Hematopoietic multipotent progenitor cell treated with erythropoietin and hydrocortisone succinate and interleukin-3 and kit ligand, for 4 days (in vitro differentiated cells): ENCODE data around the gene KRTAP5-9.
"Not testable (repeated sequence)": the region's sequence is repeated elsewhere in the genome, so short reads cannot be mapped to it uniquely, and the experiment has no call there.

Experiments used
- DNase-seq: peaks from one replicate; pipeline ENCODE4 v3.0.0-alpha.2; 2015

Gene KRTAP5-9

DNA sequence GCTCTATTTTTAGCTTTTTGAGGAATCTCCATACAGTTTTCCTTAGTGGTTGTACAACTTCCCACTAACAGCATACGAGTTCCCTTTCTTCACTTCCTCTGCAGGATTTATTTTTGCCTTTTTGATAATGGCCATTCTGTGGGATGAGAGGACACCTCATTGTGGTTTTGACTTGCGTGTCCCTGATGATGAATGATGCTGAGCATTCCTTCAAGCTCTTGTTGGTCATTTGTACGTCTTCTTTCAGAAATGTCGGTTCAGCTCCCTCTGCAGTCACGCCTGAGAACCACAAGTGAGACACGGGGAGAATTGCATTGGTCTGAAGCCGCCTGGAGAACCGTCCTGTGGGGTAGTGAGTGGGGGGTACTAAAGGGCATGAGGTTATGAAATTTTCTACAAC is 15.2 kb downstream of the KRTAP5-9 start:
- peak; percentile 79 for DNase-seq

DNA sequence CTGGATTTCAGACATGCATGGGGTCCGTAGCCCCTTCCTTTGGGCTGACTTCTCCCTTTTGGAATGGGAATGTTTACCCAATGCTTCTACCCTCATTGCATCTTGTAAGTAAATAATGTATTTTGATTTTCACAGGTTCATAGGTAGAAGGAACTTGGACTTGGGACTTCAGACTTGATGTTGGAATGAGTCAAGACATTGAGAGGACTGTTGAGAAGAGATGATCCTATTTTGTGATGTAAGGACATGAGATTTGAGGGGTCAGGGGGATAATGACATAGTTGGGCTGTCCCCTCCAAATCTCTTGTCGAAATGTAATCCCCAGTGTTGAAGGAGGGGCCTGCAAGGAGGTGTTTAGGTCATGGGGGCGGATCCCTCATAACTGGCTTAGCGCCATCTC is 16.2 kb downstream of the KRTAP5-9 start:
- DNase-seq = no peak

DNA sequence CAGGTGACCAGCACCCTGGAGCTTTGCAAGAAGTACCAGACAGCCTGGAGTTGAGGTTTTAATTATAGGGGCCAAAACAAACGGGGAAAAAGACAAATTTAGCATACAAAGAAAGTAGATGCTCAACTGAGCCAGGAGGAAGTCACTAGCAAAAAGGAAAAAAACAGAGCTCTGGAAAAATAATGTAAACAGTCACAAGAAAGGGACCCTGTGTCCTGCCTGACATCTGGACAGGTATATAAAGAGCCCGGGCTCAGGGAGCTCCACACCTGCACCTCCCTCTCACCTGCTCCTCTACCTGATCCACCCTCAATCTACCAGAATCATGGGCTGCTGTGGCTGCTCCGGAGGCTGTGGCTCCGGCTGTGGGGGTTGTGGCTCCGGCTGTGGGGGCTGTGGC is 17.0 kb downstream of the KRTAP5-9 start, which contains the start of gene KRTAP5-10:
KRTAP5-10 (plus strand) TSS at position 301 of the 400 bp plus-strand sequence; CDS start at position 326, 25 bp downstream.
- DNase-seq = no peak

DNA sequence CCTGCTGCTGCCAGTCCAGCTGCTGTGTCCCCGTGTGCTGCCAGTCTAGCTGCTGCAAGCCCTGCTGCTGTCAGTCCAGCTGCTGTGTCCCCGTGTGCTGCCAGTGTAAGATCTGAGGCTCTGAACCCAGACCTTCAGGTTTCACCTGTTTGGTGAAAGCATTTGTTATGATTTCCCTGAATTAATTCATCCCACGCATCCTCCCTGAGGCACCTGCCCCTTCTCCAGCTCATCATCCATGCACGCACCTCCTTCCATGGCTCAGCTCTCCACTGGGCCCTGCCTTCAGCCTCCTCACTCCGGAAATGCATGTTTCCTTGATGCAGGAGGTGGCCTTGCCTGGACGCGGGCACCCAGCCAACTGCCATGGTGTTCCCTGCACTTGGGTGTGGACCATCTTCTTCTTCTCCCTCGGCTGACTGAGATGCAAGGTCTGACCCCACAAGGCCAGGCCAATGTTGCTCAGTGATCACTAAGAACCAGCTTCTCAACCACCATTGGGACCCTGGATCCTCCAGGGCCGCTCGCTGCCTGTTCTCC is 17.9 kb downstream of the KRTAP5-9 start:
- no peak for DNase-seq

DNA sequence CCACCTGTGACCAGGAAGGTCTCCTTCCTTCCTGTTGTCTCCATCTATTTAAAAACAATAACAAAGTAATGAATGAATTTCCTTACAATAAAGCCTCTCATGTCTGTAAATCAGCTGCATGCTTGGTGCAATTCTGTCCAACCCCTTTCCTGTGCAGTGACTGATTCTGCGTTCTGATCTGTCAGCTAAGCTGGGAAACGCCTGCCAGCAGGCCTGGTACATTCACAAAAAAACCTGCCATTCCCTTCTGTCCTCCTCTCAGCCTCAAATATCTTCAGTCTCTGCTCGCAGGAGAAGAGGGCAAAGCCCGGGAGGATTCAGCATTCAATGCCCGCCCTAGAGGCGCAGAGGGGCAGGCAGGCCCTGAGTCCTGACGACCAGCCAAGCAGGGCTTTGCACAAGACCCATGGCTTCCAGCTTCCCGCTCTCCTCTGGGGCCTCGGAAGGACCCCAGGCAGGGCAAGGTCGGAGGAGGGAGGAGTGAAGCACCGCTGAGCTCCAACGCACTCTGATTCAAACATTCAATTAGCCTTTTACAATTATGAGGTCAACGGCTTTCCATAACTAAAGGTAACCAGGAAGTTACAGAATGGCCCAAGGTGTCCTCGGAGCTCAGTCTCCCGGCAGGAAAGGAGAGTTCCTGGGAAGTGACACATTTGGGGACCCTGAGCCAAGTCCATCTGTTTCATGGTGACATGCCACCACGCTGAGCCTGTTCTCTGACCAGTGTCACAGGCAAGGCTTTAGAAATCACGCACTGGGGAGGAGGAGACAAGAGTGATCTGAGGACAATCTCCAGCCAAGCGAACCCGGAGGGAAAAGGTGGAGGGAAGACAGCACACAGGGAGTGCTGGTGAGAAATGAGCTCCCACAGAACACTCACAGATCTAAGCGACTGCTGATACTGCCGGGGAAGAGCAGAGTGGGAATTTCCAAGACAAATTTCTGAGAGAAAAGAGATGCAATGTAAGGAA is 18.7 kb downstream of the KRTAP5-9 start:
- DNase-seq = not testable (repeated sequence)

DNA sequence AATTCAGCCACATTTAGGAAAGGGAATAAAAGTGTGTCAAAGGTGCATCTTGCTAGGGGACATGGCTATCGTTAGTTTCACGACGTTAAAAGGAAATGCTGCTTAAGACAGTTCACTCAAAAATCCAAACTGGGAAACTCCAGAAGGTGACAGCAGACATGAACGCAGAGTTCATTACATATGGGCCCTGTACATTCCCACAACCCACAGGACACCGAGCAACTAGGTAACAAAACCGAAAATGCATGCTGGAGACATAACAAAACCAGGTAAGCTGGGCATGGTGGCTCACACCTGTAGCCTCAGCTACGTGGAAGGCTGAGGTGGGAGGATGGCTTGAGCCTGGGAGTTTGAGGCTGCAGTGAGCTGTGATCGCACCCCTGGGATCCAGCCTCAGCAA is 19.4 kb downstream of the KRTAP5-9 start:
- not testable (repeated sequence) for DNase-seq

DNA sequence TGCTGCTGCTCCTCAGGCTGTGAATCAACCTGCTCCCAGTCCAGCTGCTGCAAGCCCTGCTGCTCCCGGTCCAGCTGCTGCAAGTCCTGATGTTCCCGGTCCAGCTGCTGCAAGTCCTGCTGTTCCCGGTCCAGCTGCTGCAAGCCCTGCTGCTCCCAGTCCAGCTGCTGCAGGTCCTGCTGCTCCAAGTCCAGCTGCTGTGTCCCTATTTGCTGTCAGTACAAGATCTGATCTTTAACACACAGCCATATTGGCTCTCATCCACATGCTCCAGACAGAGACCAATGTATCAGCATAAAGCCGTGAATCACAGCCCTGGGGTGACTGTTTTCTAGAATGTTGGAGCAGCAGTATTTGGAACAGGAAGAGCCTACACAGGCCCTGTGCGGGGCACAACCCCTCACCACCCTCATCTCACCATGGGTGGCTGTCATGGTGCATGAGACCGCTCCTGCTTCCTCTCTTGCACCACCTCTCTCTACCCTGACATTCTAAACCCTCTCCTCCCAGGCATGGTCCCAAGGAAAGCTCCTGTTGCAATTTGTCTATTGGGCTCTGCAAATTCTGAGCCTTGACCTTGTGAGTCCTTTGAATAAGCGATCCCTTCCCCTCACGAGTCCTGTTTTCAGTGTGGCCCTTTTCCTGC is 20.6 kb downstream of the KRTAP5-9 start:
- DNase-seq = no peak

DNA sequence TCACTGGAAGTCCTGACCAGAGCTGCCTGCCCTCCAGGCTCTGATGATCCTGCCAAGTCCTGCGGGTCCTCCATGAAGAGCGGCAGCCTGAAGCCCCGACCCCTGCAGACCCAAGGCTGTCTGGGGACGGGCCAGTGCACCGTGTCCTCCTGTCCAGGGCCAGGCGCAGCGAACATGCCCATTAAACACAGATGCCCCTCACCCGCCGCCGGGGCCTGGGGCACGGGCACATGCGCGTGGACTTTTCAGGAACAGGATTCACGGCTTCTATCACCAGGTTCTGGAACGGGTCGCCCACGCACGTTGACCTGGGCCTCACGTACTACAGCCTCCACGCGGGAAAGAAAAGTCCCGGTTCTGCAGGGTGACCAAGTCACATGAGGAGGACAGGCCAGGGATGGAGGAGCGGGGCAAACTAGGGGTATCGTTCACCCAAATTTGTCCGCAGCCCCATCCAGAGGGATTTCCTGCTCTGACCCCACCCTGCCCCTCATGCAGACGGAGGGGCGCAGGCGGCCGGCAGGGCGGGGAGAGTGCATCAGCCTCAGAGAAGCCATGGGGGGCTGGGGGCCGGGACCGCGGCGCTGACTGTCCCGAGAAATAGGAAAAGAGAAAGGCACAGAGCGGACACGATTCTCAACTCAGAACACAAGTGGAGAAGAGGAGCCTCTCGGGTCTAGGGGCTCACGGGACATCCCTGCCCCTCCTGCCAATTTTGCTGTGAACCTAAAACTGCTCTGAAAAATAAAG is 23.1 kb downstream of the KRTAP5-9 start:
- not testable (repeated sequence) for DNase-seq

DNA sequence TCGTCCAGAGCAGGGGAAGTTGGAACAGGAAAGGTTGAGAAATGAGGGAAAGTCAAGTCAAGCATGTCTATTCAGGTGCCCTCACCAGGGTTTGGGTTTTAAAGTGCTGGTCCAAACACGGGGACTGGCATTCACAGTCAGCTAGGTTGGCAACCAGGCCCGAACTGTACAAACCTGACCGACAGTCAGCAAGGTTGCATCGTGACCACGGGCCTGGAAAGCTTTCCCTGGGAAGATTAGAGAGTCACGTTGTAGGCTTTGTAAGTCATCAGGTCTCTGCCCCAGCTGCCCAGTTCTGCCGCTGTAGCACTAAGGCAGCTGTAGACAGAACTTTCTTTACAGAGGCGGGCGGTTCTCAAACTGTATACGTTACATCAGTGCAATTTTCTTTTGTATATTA is 24.6 kb downstream of the KRTAP5-9 start:
- no peak for DNase-seq

DNA sequence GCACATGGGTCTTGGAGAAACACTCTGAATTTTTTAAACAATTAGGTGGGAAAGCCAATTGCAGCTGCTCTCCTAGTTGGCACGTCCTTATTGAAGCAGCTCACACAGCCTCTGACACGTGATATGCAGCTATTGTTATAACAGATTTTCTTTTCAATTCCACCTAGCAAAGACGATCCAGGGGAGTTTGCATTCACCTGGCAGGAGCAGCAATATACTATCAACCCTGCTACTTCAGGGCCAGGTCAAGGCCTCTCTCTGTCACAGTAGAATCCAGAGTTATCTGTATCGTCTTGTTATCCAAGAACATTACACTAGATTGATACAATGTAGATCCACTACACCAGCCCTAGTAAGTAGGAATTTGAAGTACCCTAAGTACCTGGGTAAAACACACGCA is 26.2 kb downstream of the KRTAP5-9 start:
- DNase-seq = no peak

DNA sequence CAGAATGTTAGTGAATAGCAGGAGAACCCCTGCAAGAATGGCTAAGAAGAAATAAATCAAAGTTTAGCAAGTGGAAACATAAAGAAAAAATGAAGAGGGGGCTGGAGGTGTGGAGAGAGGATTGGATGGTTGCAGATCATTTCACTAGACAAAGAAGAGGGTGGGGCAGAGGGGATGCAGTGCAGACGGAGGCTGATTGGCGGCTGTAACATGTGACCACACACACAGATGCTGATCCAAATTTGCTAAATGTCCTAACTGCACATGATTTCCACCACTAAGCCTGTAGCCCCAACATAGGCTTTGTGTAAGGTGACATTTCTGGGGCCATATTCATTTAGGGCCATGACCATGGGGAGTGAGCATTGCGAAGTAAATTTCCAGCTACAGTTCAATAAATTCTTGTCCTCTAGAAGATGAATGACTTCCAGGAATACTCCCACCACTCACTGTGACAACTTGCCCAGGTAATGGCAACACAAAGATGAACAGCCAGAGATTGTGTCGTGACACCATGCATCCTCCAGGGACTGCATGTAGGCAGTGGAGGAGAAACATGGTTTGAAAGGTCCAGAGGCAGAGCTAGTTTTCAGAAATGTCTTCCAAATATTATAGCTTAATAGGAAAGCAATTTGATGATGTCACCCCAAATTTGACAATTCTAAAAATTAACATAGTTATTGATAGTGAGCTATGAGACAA is 27.7 kb downstream of the KRTAP5-9 start:
- DNase-seq = no peak

DNA sequence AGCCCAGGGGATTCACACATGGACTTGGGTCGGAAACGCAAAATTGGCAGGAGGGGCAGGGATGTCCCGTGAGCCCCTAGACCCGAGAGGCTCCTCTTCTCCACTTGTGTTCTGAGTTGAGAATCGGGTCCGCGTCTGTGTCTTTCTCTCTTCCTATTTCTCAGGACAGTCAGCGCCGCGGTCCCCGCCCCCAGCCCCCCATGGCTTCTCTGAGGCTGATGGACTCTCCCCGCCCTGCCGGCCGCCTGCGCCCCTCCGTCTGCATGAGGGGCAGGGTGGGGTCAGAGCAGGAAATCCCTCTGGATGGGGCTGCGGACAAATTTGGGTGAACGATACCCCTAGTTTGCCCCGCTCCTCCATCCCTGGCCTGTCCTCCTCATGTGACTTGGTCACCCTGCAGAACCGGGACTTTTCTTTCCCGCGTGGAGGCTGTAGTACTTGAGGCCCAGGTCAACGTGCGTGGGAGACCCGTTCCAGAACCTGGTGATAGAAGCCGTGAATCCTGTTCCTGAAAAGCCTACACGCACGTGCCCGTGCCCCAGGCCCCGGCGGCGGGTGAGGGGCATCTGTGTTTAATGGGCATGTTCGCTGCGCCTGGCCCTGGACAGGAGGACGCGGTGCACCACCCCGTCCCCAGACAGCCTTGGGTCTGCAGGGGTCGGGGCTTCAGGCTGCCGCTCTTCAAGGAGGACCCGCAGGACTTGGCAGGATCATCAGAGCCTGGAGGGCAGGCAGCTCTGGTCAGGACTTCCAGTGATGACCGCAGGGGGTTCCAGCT is 28.7 kb downstream of the KRTAP5-9 start:
- DNase-seq = not testable (repeated sequence)

DNA sequence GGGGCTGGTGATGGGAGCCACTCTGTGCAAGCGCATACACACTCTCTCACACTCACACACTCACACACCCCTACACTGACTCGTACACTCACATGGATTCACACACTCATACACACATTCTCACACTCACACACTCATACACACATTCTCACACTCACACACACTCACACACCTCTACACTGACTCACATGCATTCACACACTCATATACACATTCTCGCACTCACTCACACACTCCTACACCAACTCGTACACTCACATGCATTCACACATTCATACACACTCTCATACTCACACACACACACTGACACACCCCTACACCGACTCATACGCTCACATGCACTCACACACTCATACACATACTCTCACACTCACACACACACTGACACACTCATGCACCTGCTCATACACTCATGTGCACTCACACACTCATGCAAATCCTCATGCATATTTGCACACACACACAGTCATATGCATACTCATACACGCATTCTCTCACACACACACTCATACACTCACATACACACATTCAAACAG is 29.3 kb downstream of the KRTAP5-9 start:
- DNase-seq = no peak

DNA sequence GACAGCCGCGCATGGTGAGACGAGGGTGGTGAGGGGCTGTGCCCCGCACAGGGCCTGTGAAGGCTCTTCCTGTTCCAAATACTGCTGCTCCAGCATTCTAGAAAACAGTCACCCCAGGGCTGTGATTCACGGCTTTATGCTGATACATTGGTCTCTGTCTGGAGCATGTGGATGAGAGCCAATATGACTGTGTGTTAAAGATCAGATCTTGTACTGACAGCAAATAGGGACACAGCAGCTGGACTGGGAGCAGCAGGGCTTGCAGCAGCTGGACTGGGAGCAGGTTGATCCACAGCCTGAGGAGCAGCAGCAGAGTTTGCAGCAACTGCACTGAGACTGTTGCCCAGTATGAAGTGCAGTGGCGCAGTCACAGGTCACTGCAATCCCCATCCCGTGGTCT is 31.3 kb downstream of the KRTAP5-9 start:
- not testable (repeated sequence) for DNase-seq

DNA sequence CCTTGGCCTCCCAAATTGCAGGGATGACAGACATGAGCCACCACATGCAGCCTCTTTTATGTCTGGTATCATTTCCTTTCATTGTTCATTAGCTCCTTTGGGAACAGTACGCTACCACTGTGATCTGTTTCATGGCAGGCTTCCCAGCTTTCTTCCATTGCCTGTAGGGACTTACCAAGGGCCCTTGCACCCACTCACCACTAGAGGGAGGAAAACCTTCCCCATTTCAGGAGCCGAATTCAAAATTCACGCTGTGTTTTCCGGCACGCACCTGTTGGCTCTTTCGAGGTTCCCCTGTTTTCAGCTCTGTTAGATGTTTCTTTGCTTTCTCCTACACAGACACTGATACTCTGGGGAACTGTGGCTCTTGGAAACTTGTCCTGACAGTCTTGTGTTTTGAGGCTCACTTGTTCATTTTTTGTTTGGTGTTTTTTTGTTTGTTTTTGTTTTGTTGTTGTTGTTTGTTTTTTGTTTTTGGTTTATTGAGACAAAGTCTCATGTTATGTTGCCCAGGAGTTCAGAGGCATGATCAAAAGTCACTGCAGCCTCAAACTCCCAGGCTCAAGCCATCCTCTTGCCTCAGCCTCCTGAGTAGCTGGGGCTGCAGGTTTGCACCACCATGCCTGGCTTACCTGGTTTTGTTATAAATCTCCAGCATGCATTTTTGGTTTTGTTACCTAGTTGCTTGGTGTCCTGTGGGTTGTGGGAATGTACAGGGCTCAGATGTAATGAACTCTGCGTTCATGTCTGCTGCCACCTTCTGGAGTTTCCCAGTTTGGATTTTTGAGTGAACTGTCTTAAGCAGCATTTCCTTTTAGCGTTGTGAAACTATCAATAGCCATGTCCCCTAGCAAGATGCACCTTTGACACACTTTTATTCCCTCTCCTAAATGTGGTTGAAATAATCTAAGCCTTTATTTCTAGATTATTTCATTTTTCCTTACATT is 32.1 kb downstream of the KRTAP5-9 start:
- DNase-seq = peak; percentile 72

DNA sequence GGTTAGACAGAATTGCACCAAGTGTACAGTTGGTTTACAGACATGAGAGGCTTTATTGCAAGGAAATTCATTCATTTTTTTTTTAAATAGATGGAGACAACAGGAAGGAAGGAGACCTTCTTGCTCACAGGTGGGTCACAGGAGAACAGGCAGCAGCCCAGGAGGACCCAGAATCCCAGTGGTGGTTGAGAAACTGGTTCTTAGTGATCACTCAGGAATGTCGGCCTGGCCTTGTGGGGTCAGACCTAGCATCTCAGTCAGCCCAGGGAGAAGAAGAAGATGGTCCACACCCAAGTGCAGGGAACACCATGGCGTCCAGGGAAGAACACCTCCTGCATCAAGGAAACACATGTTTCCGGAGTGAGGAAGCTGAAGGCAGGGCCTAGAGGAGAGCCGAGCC is 33.6 kb downstream of the KRTAP5-9 start:
- no peak for DNase-seq

DNA sequence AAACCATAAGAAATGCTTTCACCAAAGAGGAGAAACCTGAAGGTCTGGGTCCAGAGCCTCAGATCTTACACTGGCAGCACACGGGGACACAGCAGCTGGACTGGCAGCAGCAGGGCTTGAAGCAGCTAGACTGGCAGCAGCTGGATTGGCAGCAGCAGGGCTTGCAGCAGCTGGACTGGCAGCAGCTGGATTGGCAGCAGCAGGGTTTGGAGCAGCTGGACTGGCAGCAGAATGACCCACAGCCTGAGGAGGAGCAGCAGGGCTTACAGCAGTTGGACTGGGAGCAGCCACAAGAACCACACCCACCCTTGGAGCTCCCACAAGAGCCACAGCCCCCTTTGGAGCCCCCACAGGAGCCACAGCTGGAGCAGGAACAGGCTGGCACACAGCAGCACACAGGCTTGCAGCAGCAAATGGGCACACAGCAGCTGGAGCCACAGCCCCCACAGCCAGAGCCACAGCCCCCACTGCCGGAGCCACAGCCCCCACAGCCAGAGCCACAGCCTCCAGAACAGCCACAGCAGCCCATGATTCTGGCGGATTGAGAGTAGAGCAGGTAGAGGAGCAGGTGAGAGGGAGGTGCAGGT is 34.2 kb downstream of the KRTAP5-9 start, which contains the start of gene KRTAP5-11:
KRTAP5-11 (minus strand) TSS at position 567 of the 587 bp plus-strand sequence; CDS start at position 529, 38 bp downstream.
- peak; percentile 11 for DNase-seq

DNA sequence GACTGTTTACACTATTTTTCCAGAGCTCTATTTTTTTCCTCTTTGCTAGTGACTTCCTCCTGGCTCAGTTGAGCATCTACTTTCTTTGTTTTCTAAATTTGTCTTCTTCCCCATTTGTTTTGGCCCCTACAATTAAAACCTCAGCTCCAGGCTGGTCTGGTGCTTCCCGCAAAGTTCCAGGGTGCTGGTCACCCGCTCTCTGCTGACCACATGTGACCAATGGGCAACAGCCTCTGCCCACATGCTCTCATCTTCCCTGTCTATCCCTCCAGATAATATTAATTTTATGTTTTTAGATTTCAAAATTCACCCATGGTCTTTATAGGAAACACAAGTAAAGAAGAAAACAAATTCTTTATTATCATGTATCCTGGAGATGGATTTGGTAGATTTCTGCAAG is 34.7 kb downstream of the KRTAP5-9 start:
- not testable (repeated sequence) for DNase-seq

DNA sequence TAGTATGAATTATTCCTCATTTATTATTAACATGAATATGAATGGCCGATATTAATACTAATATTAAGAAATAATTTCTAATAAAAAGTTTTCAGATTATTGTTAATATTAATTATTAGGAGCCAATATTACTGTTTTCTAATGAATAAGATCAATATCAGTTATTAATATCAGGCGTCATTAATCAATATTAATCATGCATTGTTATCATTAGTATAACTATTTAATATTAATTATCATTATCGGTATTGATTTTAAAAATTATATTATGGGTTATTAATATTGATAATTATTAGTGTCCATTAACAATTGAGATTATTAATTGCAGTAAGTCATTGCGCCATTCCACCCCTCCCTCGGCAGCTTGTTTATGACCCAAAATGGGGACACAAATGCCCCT is 37.5 kb downstream of the KRTAP5-9 start:
- DNase-seq = not testable (repeated sequence)
